HepG2 (cell line): ENCODE results near the gene NCKAP1. TPM values are rescaled to one million over a fixed set of nuclear protein-coding genes. Genes with fewer than 3 reads are reported as not detected.

Experiments used
- ARID4A ChIP-seq: sonication (generic); formaldehyde crosslinking; IDR thresholded peaks from 2 replicates; pipeline ENCODE4 v1.5.0; 2020; ENCODE audit warnings: mild to moderate bottlenecking, missing genetic modification reagents, borderline replicate concordance
- ARID5B ChIP-seq: IDR thresholded peaks from 2 replicates; pipeline ENCODE4 v1.4.0; 2020; ENCODE audit warnings: mild to moderate bottlenecking, missing genetic modification reagents
- ATM ChIP-seq: fragments of 450-650 bp; IDR thresholded peaks from 2 replicates; pipeline ENCODE4 v1.7.1; 2017; ENCODE audit warnings: mild to moderate bottlenecking, borderline replicate concordance
- HMGXB4 ChIP-seq, 2 experiments: sonication (generic) in 1 of 2; formaldehyde crosslinking in 1 of 2; IDR thresholded peaks; 2 replicates each; pipeline versions ENCODE4 v1.4.0 to v1.6.1; 2018 to 2020; ENCODE audit warnings: missing genetic modification reagents in 2 of 2, borderline replicate concordance in 1 of 2, low read depth in 1 of 2, mild to moderate bottlenecking in 1 of 2, missing biosample characterization in 1 of 2
- KMT2A ChIP-seq: sonication (generic); formaldehyde crosslinking; IDR thresholded peaks from 2 replicates; pipeline ENCODE4 v1.4.0; 2020; ENCODE audit warnings: missing genetic modification reagents
- MIER3 ChIP-seq: IDR thresholded peaks from 2 replicates; pipeline ENCODE4 v1.6.1; 2016; ENCODE audit warnings: missing compliant biosample characterization, borderline replicate concordance
- PHF8 ChIP-seq: sonication (generic); formaldehyde crosslinking; IDR thresholded peaks from 2 replicates; pipeline ENCODE4 v1.5.0; 2020; ENCODE audit warnings: missing genetic modification reagents
- SKIL ChIP-seq: sonication (generic); formaldehyde crosslinking; IDR thresholded peaks from 2 replicates; pipeline ENCODE4 v1.8.0; 2022; ENCODE audit warnings: missing genetic modification reagents, mild to moderate bottlenecking, moderate library complexity, borderline replicate concordance
- SMC3 ChIP-seq: IDR thresholded peaks from 2 replicates; pipeline ENCODE4 v1.6.1; 2011; ENCODE audit warnings: low read length, improper control_type of control experiment
- ZMYM4 ChIP-seq: sonication (generic); formaldehyde crosslinking; IDR thresholded peaks from 2 replicates; pipeline ENCODE4 v1.8.1; 2023; ENCODE audit warnings: mild to moderate bottlenecking, missing genetic modification reagents
- ZNF704 ChIP-seq: sonication (generic); formaldehyde crosslinking; IDR thresholded peaks from 2 replicates; pipeline ENCODE4 v1.8.1; 2023; ENCODE audit warnings: mild to moderate bottlenecking, inconsistent platforms, moderate library complexity, missing genetic modification reagents, borderline replicate concordance
- ZNF747 ChIP-seq: sonication (generic); formaldehyde crosslinking; IDR thresholded peaks from 2 replicates; pipeline ENCODE4 v1.8.1; 2023; ENCODE audit warnings: missing genetic modification reagents, mild to moderate bottlenecking, borderline replicate concordance
- polyA plus RNA-seq, 8 experiments: library from polyadenylated mRNA; depleted of rRNA in 3 of 8; stranded (reverse) in 7 of 8; unstranded in 1 of 8; fragments of >200 nt; fragmentation: Illumina TruSeq in 4 of 8; extraction: Trizol in 4 of 8; gene quantifications; 2 replicates each; pipeline versions ENCODE4 v1.2.1 to v1.2.3, GENCODE V29; 2011 to 2016; ENCODE audit warnings: low read depth in 4 of 8, missing spikeins in 1 of 8, mixed read lengths in 1 of 8; ENCODE audit not compliant: insufficient read depth in 1 of 8
- total RNA-seq, 5 experiments: library from RNA; depleted of rRNA; stranded (reverse); fragments of >200 nt; fragmentation: Illumina TruSeq; extraction: Trizol; gene quantifications; 2 replicates each; pipeline ENCODE4 v1.2.3, GENCODE V29; 2016; ENCODE audit warnings: low read depth in 1 of 5

The NCKAP1 gene
- total and polyA plus RNA-seq, 2 of the 13 experiments (the other 11 are each of a cell fraction or from before 2014, with no cell fraction given), result 72.1 to 96.3 TPM

- TF ChIP-seq ARID4A (peak; percentile 73; the same call in 1 of the 2 replicates), ZMYM4 (peak; percentile 90), HMGXB4 (CRISPR knock-in tag; IDR thresholded peaks at IDR 0.05; ENCODE audit: borderline replicate concordance in 1 of 2, low read depth in 1 of 2) (peak; percentile 19 to 59; a peak in 3 of 4 replicates), ZNF747 (CRISPR knock-in tag) (peak; percentile 87), KMT2A (CRISPR knock-in tag) (peak; percentile 85; the same call in 1 of the 2 replicates), PHF8 (CRISPR knock-in tag) (peak; percentile 79), ZNF704 (CRISPR knock-in tag) (no peak), SMC3 (no peak), MIER3 (CRISPR knock-in tag) (peak; percentile 72; the same call in 1 of the 2 replicates), SKIL (CRISPR knock-in tag) (no peak), ARID5B (CRISPR knock-in tag) (peak; percentile 65; the same call in 1 of the 2 replicates), ATM (no peak)
Measured at GRCh38 chr2:183078464-183079138, 40.3 kb upstream of the NCKAP1 start, which contains the start of gene DUSP19 (continued).
